Heart right ventricle (tissue), 16 donors: ENCODE measurements around the gene KRTAP9-8. TPM values are rescaled to one million over a fixed set of nuclear protein-coding genes. Genes with fewer than 3 reads are reported as not detected.
"Not testable (repeated sequence)": the region's sequence is repeated elsewhere in the genome, so short reads cannot be mapped to it uniquely, and the experiment has no call there.

Source experiments
- ATAC-seq, 8 donors: fragments of 200-7000 bp; cut with Tn5 transposase; one replicate each; pipeline ENCODE4 v1.9.1; 2020; ENCODE audit warnings: mild to moderate bottlenecking in 8 of 8, moderate library complexity in 8 of 8, moderate number of reproducible peaks in 1 of 8
- DNase-seq, 2 donors: peaks; one replicate each; pipeline ENCODE4 v3.0.0-alpha.2; 2020
- H3K27ac ChIP-seq, 10 donors: fragments of 200-600 bp; sonication (generic) in 2 of 10; one replicate each; pipeline versions ENCODE4 v1.5.0 to v1.8.0; 2020 to 2022; ENCODE audit warnings: mild to moderate bottlenecking in 3 of 10
- H3K27me3 ChIP-seq, 7 donors: fragments of 200-600 bp; one replicate each; pipeline ENCODE4 v1.8.0; 2021 to 2022; ENCODE audit warnings: mild to moderate bottlenecking in 2 of 7
- H3K36me3 ChIP-seq, 9 donors: fragments of 200-600 bp; sonication (generic) in 1 of 9; one replicate each; pipeline versions ENCODE4 v1.5.0 to v1.8.0; 2020 to 2022; ENCODE audit warnings: mild to moderate bottlenecking in 2 of 9
- H3K4me1 ChIP-seq, 9 donors: fragments of 200-600 bp; sonication (generic) in 1 of 9; one replicate each; pipeline versions ENCODE4 v1.5.0 to v1.8.0; 2020 to 2022; ENCODE audit warnings: mild to moderate bottlenecking in 4 of 9
- H3K4me3 ChIP-seq, 10 donors: fragments of 200-600 bp; sonication (generic) in 2 of 10; one replicate each; pipeline versions ENCODE4 v1.5.0 to v1.8.0; 2020 to 2022; ENCODE audit warnings: mild to moderate bottlenecking in 7 of 10, moderate library complexity in 2 of 10
- H3K9me3 ChIP-seq, 11 donors: fragments of 200-600 bp in 10 of 11; sonication (generic) in 2 of 11; one replicate each; pipeline versions ENCODE4 v1.5.0 to v1.8.0; 2013 to 2022; ENCODE audit warnings: mild to moderate bottlenecking in 2 of 11, control low read depth in 1 of 11, moderate library complexity in 1 of 11
- WGBS, 2 donors: extraction: QIAGEN DNeasy Blood & Tissue Kit; methylation state at CpG; one replicate each; pipeline ENCODE4 v1.1.7; 2013; ENCODE audit warnings: inconsistent platforms in 1 of 2; 5-methylcytosine and 5-hydroxymethylcytosine counted together
- intact Hi-C, 10 donors: fragments of 100-400 bp; cut with DNase I; formaldehyde crosslinking; loops; one replicate each; pipeline versions ENCODE4 v1.11.1 to v1.14.2; 2022
- long read RNA-seq, 3 donors: library from polyadenylated mRNA; unstranded; transcript quantifications; one replicate each; pipeline ENCODE4 v2.0.0, GENCODE V29; 2020 to 2021
- polyA plus RNA-seq, 2 donors: library from polyadenylated mRNA; stranded (reverse); fragments of 200-250 nt; gene quantifications; one replicate each; pipeline ENCODE4 v1.2.3, GENCODE V29; 2013
- total RNA-seq, 10 donors: library from RNA; stranded (reverse); fragmentation: NEBNext Ultra II Directional in 3 of 10; extraction: Animal tissue kit (Norgen Biotek cat#: 25700) in 3 of 10; gene quantifications; one replicate each; pipeline versions ENCODE4 v1.2.1 to v1.2.4, GENCODE V29; 2021 to 2023
- TF ChIP-seq, protein P1 (sequence below), 9 donors: fragments of 200-600 bp; sonication (generic) in 2 of 9; IDR thresholded peaks; one replicate each; pipeline versions ENCODE4 v1.5.0 to v1.8.0; 2021 to 2022; ENCODE audit warnings: antibody characterized with exemption in 9 of 9, mild to moderate bottlenecking in 5 of 9, moderate library complexity in 1 of 9
- donor health status: Arrhythmogenic right ventricular cardiomyopathy.
- donor health status: ischemic (EF 13 %, LVEDD 7.1; RV severe dilation, severe dysfunction).
- donor health status: healthy with polysubstance abuse.
- donor health status: DM: no; HTN: yes; CAD: no.
- donor health status: DM: no; HTN: no; CAD: no.
- donor health status: ischemic (EF 25% LVEDD 6.9; RV normal size, moderate dysfunction).
- donor health status: ischemic (EF 25% LVEDD 5.7; RV mildly dilated, moderate dysfunction).
- donor health status: healthy.
- donor health status: DM: yes; HTN: yes; CAD: no.
- donor health status: Ischemic cardiomyopathy.
- donor health status: ischemic (EF 35%, LVEDD 5.7; RV mildly dilated, moderate dysfunction).
- donor health status: nonischemic (EF 11% LVEDD 7.7; RV severe dilation, severe dysfunction).
- donor health status: DM: yes; HTN: yes; CAD: no.
- donor health status: PGD.
- donor health status: ischemic (EF 29% LVEDD 5.4; RV normal size, mild dysfunction).
- donor health status: nonischemic (EF 23%, LVEDD 6.1; RV moderate dilation, normal function).

KRTAP9-8 gene, protein sequence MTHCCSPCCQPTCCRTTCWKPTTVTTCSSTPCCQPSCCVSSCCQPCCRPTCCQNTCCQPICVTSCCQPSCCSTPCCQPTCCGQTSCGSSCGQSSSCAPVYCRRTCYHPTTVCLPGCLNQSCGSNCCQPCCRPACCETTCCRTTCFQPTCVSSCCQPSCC
- not detected for total RNA-seq
- not detected for polyA plus RNA-seq
- long read RNA-seq, donor 1 = 0 reads
- long read RNA-seq, donor 2 = 0 reads
- long read RNA-seq, donor 3 = 0 reads

GRCh38 chr17:41237949-41238437 lies at the start of gene KRTAP9-8:
Gene KRTAP9-8, plus strand, starts transcription at chr17:41237999. Its CDS starts 53 bp downstream, at chr17:41238052.
- H3K27ac ChIP-seq, H3K36me3 ChIP-seq, H3K4me1 ChIP-seq, H3K4me3 ChIP-seq, H3K9me3 ChIP-seq, DNase-seq, ATAC-seq: not testable (repeated sequence)
- 24 to 36% methylated on average over 3 of the region's 3 CpGs for WGBS, 2 donors
- intact Hi-C loops = loop anchor here in 1 of 10 donors (10.0 kb wide), 1 partner anchor 63 kb away; the partner anchor contains the start of gene KRTAP4-2
- H3K27me3 ChIP-seq = peaks cover 0 to 30% (median 11%) of the 10 kb centered on the region in 7 donors

DNA sequence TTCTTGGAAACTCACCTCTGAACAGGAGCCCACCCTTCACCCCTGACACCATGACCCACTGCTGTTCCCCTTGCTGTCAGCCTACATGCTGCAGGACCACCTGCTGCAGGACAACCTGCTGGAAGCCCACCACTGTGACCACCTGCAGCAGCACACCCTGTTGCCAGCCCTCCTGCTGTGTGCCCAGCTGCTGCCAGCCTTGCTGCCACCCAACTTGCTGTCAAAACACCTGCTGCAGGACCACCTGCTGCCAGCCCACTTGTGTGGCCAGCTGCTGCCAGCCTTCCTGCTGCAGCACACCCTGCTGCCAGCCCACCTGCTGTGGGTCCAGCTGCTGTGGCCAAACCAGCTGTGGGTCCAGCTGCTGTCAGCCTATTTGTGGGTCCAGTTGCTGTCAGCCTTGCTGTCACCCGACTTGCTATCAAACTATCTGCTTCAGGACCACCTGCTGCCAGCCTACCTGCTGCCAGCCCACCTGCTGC lies 47.9 kb upstream of the KRTAP9-8 start, which contains the start of gene KRTAP9-1:
KRTAP9-1 (plus strand) TSS at position 51 of the 482 bp plus-strand sequence; CDS start at position 51, 0 bp downstream.
- DNase-seq, H3K27ac ChIP-seq, H3K4me1 ChIP-seq, ATAC-seq, H3K4me3 ChIP-seq, H3K36me3 ChIP-seq: not testable (repeated sequence)
- intact Hi-C loops = loop anchor here in 1 of 10 donors (10.0 kb wide), 1 partner anchor 65 kb away; the partner anchor contains the start of gene KRTAP4-12
- Histone ChIP-seq H3K27me3 (peaks cover 0 to 59% (median 19%) of the 10 kb centered on the region in 7 donors), H3K9me3 (peaks cover 0 to 10% (median 0%) of the 10 kb centered on the region in 11 donors)
- 84 to 85% methylated on average over 1 of the region's 1 CpG for WGBS, 2 donors

GRCh38 chr17:41190328-41190727 lies 47.5 kb upstream of the KRTAP9-8 start:
- intact Hi-C loops = no loop called here
- no peak for DNase-seq
- no peak overlapping the region for H3K27ac ChIP-seq
- ATAC-seq = no peak
- TF ChIP-seq, protein P1, sequence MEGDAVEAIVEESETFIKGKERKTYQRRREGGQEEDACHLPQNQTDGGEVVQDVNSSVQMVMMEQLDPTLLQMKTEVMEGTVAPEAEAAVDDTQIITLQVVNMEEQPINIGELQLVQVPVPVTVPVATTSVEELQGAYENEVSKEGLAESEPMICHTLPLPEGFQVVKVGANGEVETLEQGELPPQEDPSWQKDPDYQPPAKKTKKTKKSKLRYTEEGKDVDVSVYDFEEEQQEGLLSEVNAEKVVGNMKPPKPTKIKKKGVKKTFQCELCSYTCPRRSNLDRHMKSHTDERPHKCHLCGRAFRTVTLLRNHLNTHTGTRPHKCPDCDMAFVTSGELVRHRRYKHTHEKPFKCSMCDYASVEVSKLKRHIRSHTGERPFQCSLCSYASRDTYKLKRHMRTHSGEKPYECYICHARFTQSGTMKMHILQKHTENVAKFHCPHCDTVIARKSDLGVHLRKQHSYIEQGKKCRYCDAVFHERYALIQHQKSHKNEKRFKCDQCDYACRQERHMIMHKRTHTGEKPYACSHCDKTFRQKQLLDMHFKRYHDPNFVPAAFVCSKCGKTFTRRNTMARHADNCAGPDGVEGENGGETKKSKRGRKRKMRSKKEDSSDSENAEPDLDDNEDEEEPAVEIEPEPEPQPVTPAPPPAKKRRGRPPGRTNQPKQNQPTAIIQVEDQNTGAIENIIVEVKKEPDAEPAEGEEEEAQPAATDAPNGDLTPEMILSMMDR (IDR thresholded peaks at IDR 0.05) = no peak
- peaks cover 0 to 10% (median 0%) of the 10 kb centered on the region in 11 donors for H3K9me3 ChIP-seq
- no peak overlapping the region for H3K4me3 ChIP-seq
- H3K27me3 ChIP-seq = peaks cover 0 to 59% (median 19%) of the 10 kb centered on the region in 7 donors
- H3K4me1 ChIP-seq = no peaks in the 10 kb centered on the region
- no peaks in the 10 kb centered on the region for H3K36me3 ChIP-seq
- WGBS, 2 donors = 86 to 90% methylated on average over 3 of the region's 3 CpGs

DNA sequence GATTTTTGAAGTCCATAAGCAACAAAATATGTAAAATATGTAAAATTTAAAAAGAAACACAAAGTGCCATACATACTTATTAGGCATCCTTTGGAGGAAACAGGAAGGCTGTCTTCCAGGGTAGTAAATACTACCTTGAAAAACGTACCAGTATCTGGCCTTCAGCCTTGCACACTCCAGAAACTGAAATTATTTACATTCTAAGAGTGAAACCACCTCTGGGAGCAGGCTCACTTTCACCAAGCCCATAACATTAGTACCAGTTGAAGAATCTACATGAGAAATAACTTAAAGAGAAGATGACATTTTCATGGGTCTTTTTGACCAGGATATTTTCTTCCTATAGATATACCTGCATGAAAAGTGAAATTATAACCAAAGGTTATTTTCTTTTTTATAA lies 41.7 kb upstream of the KRTAP9-8 start:
- H3K27ac ChIP-seq = no peak overlapping the region
- intact Hi-C loops = no loop called here

DNA sequence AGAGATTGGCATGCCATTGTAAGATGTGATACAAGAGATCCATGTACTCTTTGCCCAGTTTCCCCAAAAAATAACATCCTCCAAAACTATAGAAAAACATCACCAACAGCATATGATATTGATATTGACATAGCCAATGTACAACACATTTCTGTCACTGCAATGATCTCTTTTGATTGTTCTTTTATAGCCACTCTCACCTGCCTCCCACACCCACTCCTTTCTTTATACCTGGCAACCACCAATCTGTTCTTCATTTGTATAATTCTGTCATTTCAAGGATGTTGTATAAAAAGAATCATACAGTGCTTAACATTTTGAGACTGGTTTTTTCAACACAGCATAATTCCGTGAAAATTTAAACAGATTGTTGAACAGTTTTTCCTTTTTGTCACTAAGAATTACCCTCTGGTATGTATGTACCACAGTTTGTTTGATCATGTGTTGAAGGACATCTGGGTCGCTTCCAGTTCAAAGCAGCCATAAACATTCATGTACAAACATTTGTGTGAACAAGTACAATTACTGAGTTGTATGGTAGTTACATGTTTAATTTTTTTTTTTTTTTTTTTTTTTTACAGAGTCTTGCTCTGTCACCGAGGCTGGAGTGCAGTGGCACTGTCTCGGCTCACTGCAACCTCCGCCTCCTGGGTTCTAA lies 38.2 kb upstream of the KRTAP9-8 start:
- DNase-seq (no peak), ATAC-seq (no peak)
- H3K4me1 ChIP-seq = no peaks in the 10 kb centered on the region
- H3K4me3 ChIP-seq = no peak overlapping the region
- WGBS, 2 donors = 66 to 88% methylated on average over 4 to 5 of the region's 5 CpGs
- H3K27ac ChIP-seq = no peak overlapping the region
- no peaks in the 10 kb centered on the region for H3K36me3 ChIP-seq
- H3K9me3 ChIP-seq = peaks cover 0 to 10% (median 0%) of the 10 kb centered on the region in 11 donors
- TF ChIP-seq, protein P1 (IDR thresholded peaks at IDR 0.05) = no peak
- H3K27me3 ChIP-seq = no peaks in the 10 kb centered on the region
- intact Hi-C loops = no loop called here

More for the DNA sequence above, 41.7 kb upstream of the KRTAP9-8 start:
- ATAC-seq (no peak), DNase-seq (no peak)
- H3K36me3 ChIP-seq = no peaks in the 10 kb centered on the region
- H3K9me3 ChIP-seq = peaks cover 0 to 11% (median 0%) of the 10 kb centered on the region in 11 donors
- peaks cover 0 to 16% (median 0%) of the 10 kb centered on the region in 7 donors for H3K27me3 ChIP-seq
- H3K4me1 ChIP-seq = no peaks in the 10 kb centered on the region
- TF ChIP-seq, protein P1 (IDR thresholded peaks at IDR 0.05) = no peak
- 33 to 60% methylated on average over 1 of the region's 1 CpG for WGBS, 2 donors
- H3K4me3 ChIP-seq = no peak overlapping the region
